Measurements from ENCODE around the gene CREB5. TPM values are rescaled to one million over a fixed set of nuclear protein-coding genes. Genes with fewer than 3 reads are reported as not detected.

The CREB5 gene
- total and polyA plus RNA-seq, 7 donors = 0.86 to 33.8 (median 16.6) TPM

- DNase-seq (no peak), ATAC-seq (no peak)
- no peaks in the 10 kb centered on the region for H3K9me3 ChIP-seq
- intact Hi-C loops (cut with DNase I) = no loop called here
- H3K36me3 ChIP-seq (ENCODE audit: insufficient read depth in 1 of 2, low read depth in 1 of 2) = peaks cover 0 to 5% of the 10 kb centered on the region in 2 donors
- 69 to 71% (median 69%) methylated on average over 3 of the region's 3 CpGs for WGBS, 3 donors
- H3K27me3 ChIP-seq (ENCODE audit: insufficient read depth in 3 of 3, low read length in 2 of 3) = no peaks in the 10 kb centered on the region
- no peak overlapping the region for H3K4me3 ChIP-seq
- TF ChIP-seq CTCF (IDR thresholded peaks at IDR 0.05) = no peak
- H3K4me1 ChIP-seq = no peaks in the 10 kb centered on the region
- H3K27ac ChIP-seq = no peak overlapping the region
Measured at GRCh38 chr7:28717445-28718054, 305.2 kb downstream of the CREB5 start.

- H3K9me3 ChIP-seq = no peaks in the 10 kb centered on the region
- TF ChIP-seq CTCF (IDR thresholded peaks at IDR 0.05) = no peak
- H3K27me3 ChIP-seq (ENCODE audit: insufficient read depth in 3 of 3, low read length in 2 of 3) = no peaks in the 10 kb centered on the region
- H3K27ac ChIP-seq = no peak overlapping the region
- H3K36me3 ChIP-seq (ENCODE audit: insufficient read depth in 1 of 2, low read depth in 1 of 2) = peaks cover 0 to 5% of the 10 kb centered on the region in 2 donors
- intact Hi-C loops (cut with DNase I) = no loop called here
- 56 to 70% (median 66%) methylated on average over 9 of the region's 9 CpGs for WGBS, 3 donors
- H3K4me3 ChIP-seq = no peak overlapping the region
- DNase-seq (no peak), ATAC-seq (no peak)
- no peaks in the 10 kb centered on the region for H3K4me1 ChIP-seq
Measured at GRCh38 chr7:28718055-28718481, 305.8 kb downstream of the CREB5 start.

GRCh38 chr7:28718545-28718944, 306.2 kb downstream of the CREB5 start:
- no peak overlapping the region for H3K27ac ChIP-seq
- TF ChIP-seq CTCF (IDR thresholded peaks at IDR 0.05) = no peak
- ATAC-seq = no peak

GRCh38 chr7:28722684-28723083, 310.4 kb downstream of the CREB5 start:
- no peak for TF ChIP-seq CTCF (IDR thresholded peaks at IDR 0.05)
- intact Hi-C loops (cut with DNase I) = no loop called here
- peaks cover 0 to 15% of the 10 kb centered on the region in 2 donors for H3K36me3 ChIP-seq (ENCODE audit: insufficient read depth in 1 of 2, low read depth in 1 of 2)
- no peak overlapping the region for H3K27ac ChIP-seq
- H3K27me3 ChIP-seq (ENCODE audit: insufficient read depth in 3 of 3, low read length in 2 of 3) = no peaks in the 10 kb centered on the region
- no peak overlapping the region for H3K4me3 ChIP-seq
- H3K9me3 ChIP-seq = no peaks in the 10 kb centered on the region
- 80 to 87% (median 85%) methylated on average over 4 of the region's 4 CpGs for WGBS, 3 donors
- no peak for ATAC-seq
- no peak for DNase-seq
- no peaks in the 10 kb centered on the region for H3K4me1 ChIP-seq

More at GRCh38 chr7:28718545-28718944, 306.2 kb downstream of the CREB5 start:
- no peaks in the 10 kb centered on the region for H3K27me3 ChIP-seq (ENCODE audit: insufficient read depth in 3 of 3, low read length in 2 of 3)
- DNase-seq = no peak
- no peaks in the 10 kb centered on the region for H3K9me3 ChIP-seq
- 58 to 90% (median 65%) methylated on average over 2 of the region's 2 CpGs for WGBS, 3 donors
- H3K4me3 ChIP-seq = no peak overlapping the region
- intact Hi-C loops (cut with DNase I) = no loop called here
- H3K36me3 ChIP-seq (ENCODE audit: insufficient read depth in 1 of 2, low read depth in 1 of 2) = peaks cover 0 to 5% of the 10 kb centered on the region in 2 donors
- no peaks in the 10 kb centered on the region for H3K4me1 ChIP-seq

- DNase-seq (no peak), ATAC-seq (peak in 2 of 4 donors; percentile 46 to 54)
- Histone ChIP-seq H3K4me1 (no peaks in the 10 kb centered on the region), H3K9me3 (no peaks in the 10 kb centered on the region), H3K36me3 (ENCODE audit: insufficient read depth in 1 of 2, low read depth in 1 of 2) (peaks cover 0 to 15% of the 10 kb centered on the region in 2 donors), H3K27me3 (ENCODE audit: insufficient read depth in 3 of 3, low read length in 2 of 3) (no peaks in the 10 kb centered on the region), H3K4me3 (no peak overlapping the region), H3K27ac (no peak overlapping the region)
- intact Hi-C loops (cut with DNase I) = no loop called here
- TF ChIP-seq CTCF (IDR thresholded peaks at IDR 0.05) = no peak
- WGBS, 3 donors = 56 to 71% (median 63%) methylated on average over 9 of the region's 9 CpGs
Measured at GRCh38 chr7:28723336-28723735, 311.0 kb downstream of the CREB5 start.

Measured in psoas muscle (tissue), 8 donors.